Breast epithelium (tissue), 3 donors: ENCODE data around the gene NOL4L.

Experiments
- CTCF ChIP-seq, 3 donors: fragments of 450-650 bp; IDR thresholded peaks; one replicate each; pipeline ENCODE4 v1.5.1; 2016 to 2017; ENCODE audit warnings: antibody characterized with exemption in 3 of 3, mild to moderate bottlenecking in 3 of 3, moderate library complexity in 3 of 3
- POLR2A ChIP-seq: fragments of 450-650 bp; IDR thresholded peaks from one replicate; pipeline ENCODE4 v1.6.1; 2016; ENCODE audit warnings: antibody characterized with exemption, mild to moderate bottlenecking, moderate library complexity

GRCh38 chr20:32466739-32467505, 118.2 kb downstream of the NOL4L start:
- TF ChIP-seq CTCF (IDR thresholded peaks at IDR 0.05) (no peak), POLR2A (no peak)
